Measurements from ENCODE around the gene C19orf53.

The C19orf53 gene

DNA sequence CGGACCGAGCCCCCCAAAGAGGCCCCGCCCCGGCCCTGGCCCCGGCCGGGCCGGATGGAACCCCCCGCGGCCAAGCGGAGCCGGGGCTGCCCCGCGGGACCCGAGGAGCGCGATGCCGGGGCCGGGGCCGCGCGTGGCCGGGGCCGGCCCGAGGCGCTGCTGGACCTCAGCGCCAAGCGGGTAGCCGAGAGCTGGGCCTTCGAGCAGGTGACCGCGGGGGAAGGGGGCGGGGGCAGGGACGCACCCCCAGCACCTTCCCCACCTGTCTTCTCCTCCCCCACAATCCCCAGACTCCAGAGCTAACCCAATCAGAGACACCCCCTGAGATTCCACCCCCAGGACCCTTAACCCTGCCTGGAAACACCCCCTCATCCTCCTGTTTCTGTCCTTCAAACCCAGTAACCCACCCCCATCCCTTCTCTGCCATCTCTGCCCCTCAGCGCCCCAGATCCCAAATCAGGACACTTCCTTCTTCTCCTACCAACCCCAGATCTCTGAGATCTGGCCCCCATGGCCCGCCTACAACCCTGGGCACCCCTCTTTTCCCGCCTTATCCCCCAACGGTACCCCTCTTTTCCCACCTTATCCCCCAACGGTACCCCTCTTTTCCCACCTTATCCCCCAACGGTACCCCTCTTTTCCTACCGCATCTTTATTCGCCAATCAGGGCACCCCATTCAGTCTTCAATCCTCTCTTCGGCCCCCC, 21.5 kb downstream of the C19orf53 start:
- no peak for DNase-seq (ENCODE audit: low read depth, low spot score)

DNA sequence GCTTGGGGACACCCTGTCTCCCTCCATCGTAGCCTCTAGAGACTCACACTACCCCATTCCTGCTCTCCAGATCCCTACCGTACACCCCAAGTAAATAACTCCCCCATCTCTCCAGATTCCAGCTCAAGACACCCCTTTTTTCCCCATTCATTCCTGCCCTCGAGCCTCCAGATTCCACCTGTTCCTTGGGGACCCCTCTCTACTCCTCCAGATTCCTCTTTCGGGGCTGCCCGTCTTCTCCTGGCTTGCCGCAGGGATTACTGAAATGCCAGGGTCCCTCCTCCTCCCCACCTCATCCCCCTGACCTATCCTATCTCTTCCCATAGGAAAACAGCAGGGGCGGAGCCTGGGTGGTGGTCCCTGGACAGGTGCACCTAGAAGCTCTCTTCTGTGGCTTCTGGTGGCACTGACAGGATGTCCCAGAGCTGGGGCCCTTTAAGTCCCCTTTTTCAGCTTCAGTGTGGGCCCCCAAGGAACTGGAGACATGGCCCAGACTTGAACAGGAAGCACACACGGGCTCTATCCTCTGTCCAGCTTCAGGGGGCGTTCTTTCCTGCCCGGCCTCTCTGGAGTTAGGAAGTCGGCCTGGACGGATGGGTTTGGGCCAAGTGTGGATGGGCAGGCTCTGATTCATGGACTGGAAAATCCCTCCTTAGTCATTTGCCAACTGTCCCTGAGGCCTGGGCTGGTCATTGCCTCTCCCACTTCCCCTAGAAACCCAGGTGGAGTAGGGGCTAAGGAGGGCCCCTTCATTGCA, 22.2 kb downstream of the C19orf53 start:
- no peak for DNase-seq (ENCODE audit: low read depth, low spot score)

DNA sequence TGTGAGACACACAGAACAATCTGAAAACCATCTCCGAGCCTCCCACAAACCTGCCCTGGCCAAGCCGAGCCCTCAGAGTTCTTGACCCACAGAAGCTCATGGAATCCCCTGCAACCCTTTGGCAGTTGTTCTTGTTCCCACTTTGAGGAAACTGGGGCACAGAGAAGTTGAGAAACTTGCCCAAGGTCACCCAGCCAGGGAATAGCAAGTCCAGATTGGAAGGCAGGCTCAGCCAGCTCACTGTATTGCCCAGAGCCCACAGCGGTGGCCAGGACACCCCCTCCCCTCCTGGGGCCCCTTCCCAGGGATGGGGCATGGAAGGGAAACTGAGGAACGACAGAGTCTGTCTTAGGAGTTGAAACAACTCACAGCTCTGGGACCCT, 22.8 kb downstream of the C19orf53 start:
- no peak for DNase-seq (ENCODE audit: low read depth, low spot score)

DNA sequence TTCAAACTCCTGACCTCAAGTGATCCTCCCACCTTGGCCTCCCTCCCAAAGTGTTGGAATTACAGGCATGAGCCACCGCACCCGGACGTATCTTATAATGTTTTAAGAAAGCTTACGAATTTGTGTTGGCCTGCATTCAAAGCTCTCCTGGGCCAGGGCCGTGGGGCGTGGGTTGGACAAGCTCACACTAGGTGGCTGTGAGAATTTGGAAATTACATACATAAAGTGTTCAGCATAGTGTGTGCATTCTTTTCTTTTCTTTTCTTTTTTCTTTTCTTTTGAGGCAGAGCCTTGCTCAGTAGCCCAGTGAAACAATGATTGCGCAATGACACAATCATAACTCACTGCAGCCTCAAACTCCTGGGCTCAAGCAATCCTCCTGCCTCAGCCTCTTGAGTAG, 23.6 kb downstream of the C19orf53 start:
- DNase-seq (ENCODE audit: low read depth, low spot score), result no peak

DNA sequence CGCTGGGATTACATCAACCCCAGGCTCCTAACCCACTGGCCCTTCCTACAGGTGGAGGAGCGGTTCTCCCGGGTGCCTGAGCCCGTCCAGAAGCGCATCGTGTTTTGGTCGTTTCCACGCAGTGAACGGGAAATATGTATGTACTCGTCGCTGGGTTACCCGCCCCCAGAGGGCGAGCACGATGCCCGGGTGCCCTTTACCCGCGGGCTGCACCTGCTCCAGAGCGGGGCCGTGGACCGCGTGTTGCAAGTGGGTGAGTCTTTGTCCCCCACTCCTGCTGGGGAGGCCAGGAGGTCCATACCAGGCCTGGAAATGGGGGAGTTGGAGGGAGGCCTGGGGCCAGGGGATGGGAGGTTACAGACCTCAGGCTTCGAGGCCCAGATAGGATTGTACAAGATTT, 25.4 kb downstream of the C19orf53 start:
- no peak for DNase-seq (ENCODE audit: low read depth, low spot score)

DNA sequence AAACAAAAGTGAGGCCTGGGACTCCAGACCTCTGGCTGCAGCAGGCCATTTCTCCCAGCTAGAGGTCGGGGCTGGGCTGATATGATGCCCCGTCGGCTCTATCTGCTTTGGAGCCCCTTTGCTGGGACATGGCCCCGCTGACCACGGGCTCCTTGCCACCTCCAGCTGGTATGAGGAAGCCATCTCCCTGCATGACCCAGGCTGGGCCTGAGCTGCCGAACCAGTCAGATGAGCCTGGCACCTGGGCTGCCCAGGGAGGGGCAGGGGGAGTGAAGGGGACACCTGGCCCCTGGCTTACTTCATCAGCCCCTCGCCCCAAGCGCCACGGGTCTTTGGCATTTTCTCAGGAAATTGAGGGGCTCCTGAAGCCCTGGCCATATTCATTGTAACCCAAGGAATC, 28.8 kb downstream of the C19orf53 start:
- DNase-seq (ENCODE audit: low read depth, low spot score), result no peak

DNA sequence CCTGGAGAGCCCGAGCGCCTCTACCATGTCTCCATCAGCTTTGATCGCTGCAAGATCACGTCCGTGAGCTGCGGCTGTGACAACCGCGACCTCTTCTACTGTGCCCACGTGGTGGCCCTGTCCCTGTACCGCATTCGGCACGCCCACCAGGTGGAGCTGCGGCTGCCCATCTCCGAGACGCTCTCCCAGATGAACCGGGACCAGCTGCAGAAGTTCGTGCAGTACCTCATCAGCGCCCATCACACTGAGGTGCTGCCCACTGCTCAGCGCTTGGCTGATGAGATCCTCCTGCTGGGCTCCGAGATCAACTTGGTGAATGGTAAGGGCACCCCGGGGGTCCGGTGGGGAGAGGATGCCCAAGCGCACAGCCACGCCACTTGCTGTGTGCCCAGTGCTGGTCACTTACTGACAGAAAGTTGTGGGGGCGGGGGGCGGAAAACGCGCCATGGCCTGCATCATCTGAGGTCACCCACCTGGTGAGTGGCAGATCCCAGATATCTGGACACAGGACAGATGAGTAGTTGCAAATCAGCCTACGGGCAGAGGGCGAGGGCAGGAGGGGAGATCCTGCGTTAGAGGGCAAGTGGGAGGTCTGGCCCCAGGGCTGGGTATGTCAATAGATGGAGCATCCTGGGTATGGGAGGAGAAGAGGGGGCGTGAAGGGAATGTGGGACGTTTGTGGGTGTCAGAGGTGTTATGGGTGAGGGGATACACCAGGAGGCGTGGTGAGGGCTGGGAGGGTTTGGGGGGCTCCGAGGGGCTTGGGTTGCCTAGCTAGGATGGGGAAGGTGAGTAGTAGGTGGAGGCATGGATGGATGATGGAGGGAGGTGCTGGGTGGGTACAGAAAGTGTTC, 30.8 kb downstream of the C19orf53 start:
- no peak for DNase-seq (ENCODE audit: low read depth, low spot score)

DNA sequence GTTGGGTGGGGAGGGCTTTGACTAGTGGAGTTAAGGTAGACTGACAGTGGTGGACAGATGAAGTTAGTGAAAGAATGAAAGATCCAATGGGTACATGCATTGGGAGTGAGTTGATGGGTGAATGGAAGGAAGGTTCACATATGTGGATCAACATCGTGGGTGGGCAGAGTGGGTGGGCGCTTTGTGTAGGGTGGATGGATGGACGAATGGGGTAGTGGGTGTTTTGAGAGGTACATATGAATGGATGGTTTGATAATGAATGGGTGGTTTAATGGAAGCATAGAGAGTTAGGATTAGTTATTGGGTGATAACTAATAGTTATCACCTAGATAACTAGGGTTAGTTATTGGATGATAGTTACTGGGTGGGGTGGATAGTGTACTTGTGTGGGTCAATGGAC, 32.5 kb downstream of the C19orf53 start:
- no peak for DNase-seq (ENCODE audit: low read depth, low spot score)

DNA sequence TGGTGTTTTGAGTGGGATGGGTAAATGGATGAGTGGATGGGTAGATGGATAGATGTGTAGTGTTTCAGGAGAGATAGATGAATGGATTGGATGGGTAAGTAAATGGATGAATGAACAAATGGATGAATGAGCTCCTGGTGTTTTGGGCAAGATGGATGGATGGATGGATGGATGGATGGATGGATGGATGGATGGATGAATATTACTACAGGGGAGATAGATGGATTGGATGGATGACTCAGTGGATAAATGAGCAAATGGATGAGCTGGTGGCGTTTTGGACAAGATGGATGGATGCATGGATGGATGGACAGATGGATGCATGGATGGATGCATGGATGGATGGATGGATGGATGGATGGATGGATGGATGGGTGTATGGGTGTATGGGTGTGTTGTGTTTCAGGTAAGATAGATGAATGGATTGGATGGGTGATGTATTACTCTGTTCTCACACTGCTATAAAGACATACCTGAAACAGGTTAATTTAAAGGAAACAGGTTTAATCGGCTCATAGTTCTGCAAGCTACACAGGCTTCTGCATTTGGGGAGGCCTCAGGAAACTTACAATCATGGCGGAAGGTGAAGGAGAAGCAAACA, 33.3 kb downstream of the C19orf53 start:
- DNase-seq (ENCODE audit: low read depth, low spot score), result no peak

DNA sequence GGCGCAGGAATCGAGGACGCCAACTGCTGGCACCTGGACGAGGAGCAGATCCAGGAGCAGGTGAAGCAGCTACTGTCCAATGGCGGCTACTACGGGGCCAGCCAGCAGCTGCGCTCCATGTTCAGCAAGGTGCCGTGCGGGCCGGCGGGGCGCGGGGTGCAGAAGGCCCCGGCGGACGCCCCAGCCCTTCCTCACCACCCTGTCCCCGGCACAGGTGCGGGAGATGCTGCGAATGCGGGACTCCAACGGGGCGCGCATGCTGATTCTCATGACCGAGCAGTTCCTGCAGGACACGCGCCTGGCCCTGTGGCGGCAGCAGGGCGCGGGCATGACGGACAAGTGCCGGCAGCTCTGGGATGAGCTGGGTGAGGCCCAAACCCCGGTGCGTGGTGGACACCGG, 34.6 kb downstream of the C19orf53 start:
- DNase-seq (ENCODE audit: low read depth, low spot score), result no peak

DNA sequence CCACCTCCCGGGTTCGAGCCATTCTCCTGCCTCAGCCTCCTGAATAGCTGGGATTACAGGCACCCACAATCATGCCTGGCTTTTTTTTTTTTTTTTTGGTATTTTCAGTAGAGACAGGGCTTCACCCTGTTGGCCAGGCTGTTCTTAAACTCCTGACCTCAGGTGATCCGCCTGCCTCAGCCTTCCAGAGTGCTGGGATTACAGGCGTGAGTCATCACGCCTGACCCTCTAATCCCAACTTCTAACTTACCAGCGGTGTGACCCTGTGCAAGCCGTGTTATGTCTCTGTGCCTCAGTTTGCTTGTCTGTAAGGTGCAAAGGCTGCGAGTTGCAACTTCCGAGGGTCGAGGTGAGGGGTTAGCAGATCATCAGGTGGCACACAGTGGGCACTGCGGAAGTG, 38.3 kb downstream of the C19orf53 start:
- DNase-seq (ENCODE audit: low read depth, low spot score), result no peak

DNA sequence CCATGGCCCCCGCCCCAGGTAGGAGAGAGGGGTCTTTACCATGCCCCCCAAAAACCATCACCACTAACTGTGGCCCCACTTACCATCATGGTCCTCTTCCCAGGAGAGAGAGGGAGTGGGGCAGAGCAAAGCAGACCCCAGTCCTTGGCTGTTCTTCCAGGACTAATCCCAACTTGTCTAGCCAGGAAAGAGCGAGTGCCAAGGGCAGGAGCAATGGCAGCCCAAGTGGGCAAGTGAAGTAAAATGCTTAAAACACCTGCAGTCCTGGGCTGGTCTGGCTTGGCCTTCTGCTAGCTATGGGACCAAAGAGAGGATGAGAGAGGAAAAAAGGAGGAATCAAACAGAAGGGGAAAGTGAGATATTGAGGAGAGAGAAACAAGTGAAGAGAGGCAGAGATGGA, 38.9 kb downstream of the C19orf53 start:
- DNase-seq (ENCODE audit: low read depth, low spot score), result no peak

DNA sequence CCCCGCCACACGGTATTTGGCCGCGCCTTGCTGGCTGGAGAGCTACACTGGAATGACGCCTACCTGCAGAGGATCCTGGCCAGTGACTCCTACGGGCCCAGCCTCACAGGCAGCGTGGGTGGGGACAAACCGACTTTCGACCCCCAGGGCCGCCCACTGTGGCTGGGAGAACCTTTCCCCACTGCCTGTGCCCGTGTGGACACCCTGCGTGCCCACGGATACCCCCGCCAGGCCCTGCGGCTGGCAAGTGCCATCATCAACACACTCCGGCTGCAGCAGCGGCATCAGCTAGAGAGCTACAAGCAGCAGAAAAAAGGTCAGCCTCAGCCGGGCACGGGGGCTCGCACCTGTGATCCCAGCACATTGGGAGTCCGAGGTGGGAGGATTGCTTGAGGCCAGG, 40.3 kb downstream of the C19orf53 start:
- no peak for DNase-seq (ENCODE audit: low read depth, low spot score)

DNA sequence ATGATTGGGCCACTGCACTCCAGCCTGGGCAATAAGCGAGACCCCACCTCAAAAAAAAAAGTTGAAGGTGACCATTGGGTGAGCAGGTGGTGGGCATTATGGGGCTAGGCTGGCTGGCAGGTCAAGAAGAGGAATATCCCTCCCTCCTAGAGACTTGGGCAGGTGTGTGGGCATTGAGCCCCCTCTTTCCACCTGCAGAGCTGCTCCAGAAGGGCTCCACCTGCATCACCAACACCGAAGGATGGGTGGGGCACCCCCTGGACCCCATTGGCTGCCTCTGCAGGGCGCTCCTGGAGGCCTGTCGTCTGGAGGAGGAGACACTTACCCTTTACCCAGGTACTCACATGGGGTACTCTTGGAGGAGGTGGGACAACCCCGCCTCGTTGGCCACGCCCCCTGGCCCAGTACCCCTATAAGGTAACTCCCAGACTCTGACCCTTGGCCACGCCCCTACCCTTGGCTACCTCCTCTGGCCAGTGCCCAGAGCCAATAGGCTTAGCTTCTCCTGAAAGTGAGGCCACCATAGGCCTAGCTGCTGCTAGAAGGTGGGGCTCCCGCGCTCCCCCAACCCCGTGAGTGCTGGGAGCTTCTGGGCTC, 42.9 kb downstream of the C19orf53 start:
- DNase-seq (ENCODE audit: low read depth, low spot score), result no peak

DNA sequence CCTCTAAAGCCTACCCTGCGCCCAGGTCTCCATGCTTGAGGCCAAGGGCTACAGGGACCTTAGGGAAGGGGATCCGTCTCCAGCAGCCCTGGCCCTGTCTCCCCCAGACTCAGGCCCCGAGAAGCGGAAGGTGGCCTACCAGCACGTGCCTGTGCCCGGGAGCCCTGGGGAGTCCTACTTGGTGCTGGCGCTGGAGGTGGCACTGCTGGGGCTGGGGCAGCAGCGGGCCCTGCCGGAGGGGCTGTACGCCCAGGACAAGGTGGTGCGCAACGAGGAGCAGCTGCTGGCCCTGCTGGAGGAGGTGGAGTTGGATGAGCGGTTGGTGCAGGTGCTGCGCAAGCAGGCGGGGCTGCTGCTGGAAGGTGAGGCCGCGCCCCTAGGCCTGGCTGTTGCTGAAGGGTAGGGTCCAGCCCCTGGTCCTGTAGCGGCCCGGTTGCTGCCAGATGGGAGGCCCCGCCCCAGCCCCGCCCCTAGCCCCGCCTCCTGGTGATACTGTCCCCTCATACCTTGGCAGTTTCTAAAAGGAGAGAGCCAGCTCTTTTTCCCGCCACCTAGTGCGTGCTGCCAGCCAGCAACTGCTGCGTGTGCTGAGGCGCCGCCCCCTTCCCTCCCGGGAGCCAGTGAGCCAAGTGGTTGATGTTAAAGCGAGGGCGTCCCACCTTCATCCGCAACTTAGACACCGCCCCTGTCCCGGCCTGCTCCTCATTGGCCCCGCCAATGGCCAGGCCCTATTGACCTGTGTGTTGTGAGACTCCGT, 43.5 kb downstream of the C19orf53 start:
- DNase-seq (ENCODE audit: low read depth, low spot score), result no peak

DNA sequence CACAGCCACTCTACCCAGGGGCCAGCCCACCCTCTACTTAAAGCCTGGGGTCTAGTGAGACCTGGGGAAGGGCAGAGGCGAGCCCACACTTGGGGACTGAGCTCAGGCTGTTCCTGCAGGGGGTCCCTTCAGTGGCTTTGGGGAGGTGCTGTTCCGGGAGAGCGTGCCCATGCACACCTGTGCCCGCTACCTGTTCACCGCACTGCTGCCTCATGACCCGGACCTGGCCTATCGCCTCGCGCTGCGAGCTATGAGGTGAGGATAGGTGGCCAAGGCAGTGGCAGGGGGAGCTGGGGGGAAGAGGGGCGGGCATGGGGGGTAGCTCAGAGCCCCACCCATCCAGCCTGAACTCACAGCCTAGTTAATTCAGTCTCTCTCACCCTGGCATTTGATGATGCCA, 45.0 kb downstream of the C19orf53 start:
- no peak for DNase-seq (ENCODE audit: low read depth, low spot score)

DNA sequence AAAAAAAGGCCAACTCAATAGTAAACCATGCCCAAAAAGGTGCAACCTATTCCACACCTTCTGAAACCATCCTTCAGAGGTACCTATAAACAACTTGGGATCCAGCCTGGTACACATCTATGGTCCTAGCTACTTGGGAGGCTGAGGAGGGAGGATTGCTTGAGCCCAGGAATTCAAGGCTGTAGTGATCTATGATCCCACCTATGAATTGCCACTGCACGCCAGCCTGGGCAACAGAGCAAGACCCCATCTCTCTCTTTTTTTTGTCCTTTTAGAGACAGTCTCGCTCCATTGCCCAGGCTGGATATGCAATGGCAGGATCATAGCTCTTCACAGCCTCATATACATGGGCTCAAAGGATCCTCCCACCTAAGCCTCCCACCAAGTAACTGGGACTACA, 47.0 kb downstream of the C19orf53 start:
- no peak for DNase-seq (ENCODE audit: low read depth, low spot score)

DNA sequence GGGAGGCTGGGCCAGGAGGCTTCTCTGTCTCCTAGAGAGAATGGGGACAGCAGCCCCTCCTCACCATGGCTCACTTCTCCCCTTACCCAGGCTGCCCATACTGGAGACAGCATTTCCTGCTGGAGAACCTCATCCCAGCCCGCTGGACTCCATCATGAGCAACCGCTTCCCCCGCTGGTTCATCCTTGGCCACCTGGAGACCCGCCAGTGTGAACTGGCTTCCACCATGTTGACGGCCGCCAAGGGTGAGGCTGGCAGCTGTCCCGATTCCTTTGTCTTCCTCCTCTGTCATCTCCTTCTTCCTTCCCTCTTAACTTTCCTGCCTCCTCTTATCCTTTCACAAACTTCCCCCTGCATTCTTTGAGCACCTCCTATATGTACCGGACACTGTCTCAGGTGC, 49.0 kb downstream of the C19orf53 start:
- no peak for DNase-seq (ENCODE audit: low read depth, low spot score)

DNA sequence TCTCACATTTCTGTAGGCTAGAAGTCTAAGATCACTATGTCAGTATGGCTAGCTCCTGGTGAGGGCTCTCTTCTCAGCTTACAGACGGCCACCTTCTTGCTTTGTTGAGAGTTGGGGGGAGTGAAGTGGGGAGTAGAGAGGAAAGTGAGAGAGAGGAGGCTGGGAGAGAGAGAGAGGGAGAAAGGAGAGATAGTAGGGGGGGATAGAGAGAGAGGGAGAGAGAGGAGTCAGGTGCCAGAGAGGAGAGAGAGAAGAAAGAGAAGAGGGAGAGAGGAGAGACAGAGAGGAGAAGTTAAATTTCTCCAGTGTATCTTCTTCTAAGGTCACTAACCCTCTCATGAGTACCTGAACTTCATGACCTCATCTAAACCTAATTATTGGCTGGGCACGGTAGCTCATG, 49.6 kb downstream of the C19orf53 start:
- DNase-seq (ENCODE audit: low read depth, low spot score), result no peak

DNA sequence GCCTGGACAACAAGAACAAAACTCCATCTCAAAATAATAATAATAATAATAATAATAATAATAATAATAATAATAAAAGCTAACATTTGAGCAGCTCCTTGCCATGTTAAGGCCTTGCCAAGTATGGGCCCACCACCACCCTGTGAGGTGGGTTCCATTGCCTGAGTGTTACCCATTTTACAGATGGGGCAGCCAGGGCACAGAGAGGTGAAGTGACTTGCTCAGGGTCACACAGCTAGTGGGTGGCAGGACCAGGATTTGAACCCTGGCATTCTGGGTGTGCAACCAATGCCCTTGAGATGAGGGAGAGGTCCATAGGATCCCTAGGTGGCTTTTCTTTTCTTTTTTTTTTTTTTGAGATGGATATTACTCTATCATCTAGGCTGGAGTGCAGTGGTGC, 50.4 kb downstream of the C19orf53 start:
- no peak for DNase-seq (ENCODE audit: low read depth, low spot score)
